ENCODE data around the gene SPATA16. TPM values are rescaled to one million over a fixed set of nuclear protein-coding genes. Genes with fewer than 3 reads are reported as not detected.
"Not testable (repeated sequence)": the region's sequence is repeated elsewhere in the genome, so short reads cannot be mapped to it uniquely, and the experiment has no call there.

The SPATA16 gene
- total RNA-seq (2014; rRNA removed; shearing (Covaris generic)), result not detected in 2 replicates

- no peaks in the 10 kb centered on the region for H3K4me1 ChIP-seq (replicated peaks)
- H3K36me3 ChIP-seq, result no peaks in the 10 kb centered on the region
- H3K9me3 ChIP-seq (replicated peaks), result no peaks in the 10 kb centered on the region
- peaks cover 17% of the 10 kb centered on the region; the same call in 1 of the 2 replicates for H3K27me3 ChIP-seq (replicated peaks)
- H3K4me3 ChIP-seq, result no peak within 1 kb of the TSS
- DNase-seq (ENCODE audit: low read depth in 1 of 2, low spot score in 2 of 2), result no peak
- no peak within 1 kb of the TSS for H3K27ac ChIP-seq
These were observed at the start of gene SPATA16 for GRCh38 chr3:173140986-173141385. Gene SPATA16, minus strand, starts transcription at chr3:173141235. Its CDS starts 23,504 bp downstream, at chr3:173117731.

GRCh38 chr3:173183022-173183421, 42.0 kb upstream of the SPATA16 start:
- not testable (repeated sequence) for H3K27ac ChIP-seq; DNase-seq (ENCODE audit: low read depth in 1 of 2, low spot score in 2 of 2)

GRCh38 chr3:173173652-173174051, 32.6 kb upstream of the SPATA16 start:
- Histone ChIP-seq H3K27ac (no peak overlapping the region), H3K4me3 (no peak overlapping the region), H3K27me3 (replicated peaks) (no peaks in the 10 kb centered on the region), H3K36me3 (no peaks in the 10 kb centered on the region), H3K9me3 (replicated peaks) (no peaks in the 10 kb centered on the region), H3K4me1 (replicated peaks) (no peaks in the 10 kb centered on the region)
- DNase-seq (ENCODE audit: low read depth in 1 of 2, low spot score in 2 of 2), result no peak

More at GRCh38 chr3:173183022-173183421, 42.0 kb upstream of the SPATA16 start:
- not testable (repeated sequence) for H3K9me3 ChIP-seq (replicated peaks); H3K27me3 ChIP-seq (replicated peaks); H3K36me3 ChIP-seq; H3K4me3 ChIP-seq; H3K4me1 ChIP-seq (replicated peaks)

GRCh38 chr3:173159139-173159538, 18.1 kb upstream of the SPATA16 start:
- H3K27ac ChIP-seq; H3K27me3 ChIP-seq (replicated peaks); H3K4me1 ChIP-seq (replicated peaks); DNase-seq (ENCODE audit: low read depth in 1 of 2, low spot score in 2 of 2); H3K4me3 ChIP-seq; H3K36me3 ChIP-seq; H3K9me3 ChIP-seq (replicated peaks): not testable (repeated sequence)

- not testable (repeated sequence) for H3K4me3 ChIP-seq; H3K9me3 ChIP-seq (replicated peaks); H3K27ac ChIP-seq; DNase-seq (ENCODE audit: low read depth in 1 of 2, low spot score in 2 of 2); H3K36me3 ChIP-seq; H3K27me3 ChIP-seq (replicated peaks); H3K4me1 ChIP-seq (replicated peaks)
These were observed 15.5 kb upstream of the SPATA16 start for GRCh38 chr3:173156533-173156932.

- Histone ChIP-seq H3K36me3 (no peaks in the 10 kb centered on the region), H3K4me3 (no peak overlapping the region), H3K9me3 (replicated peaks) (no peaks in the 10 kb centered on the region), H3K27ac (no peak overlapping the region), H3K4me1 (replicated peaks) (no peaks in the 10 kb centered on the region), H3K27me3 (replicated peaks) (no peaks in the 10 kb centered on the region)
- DNase-seq (ENCODE audit: low read depth in 1 of 2, low spot score in 2 of 2), result no peak
These were observed 12.6 kb upstream of the SPATA16 start for GRCh38 chr3:173153631-173154030.

- no peak for DNase-seq (ENCODE audit: low read depth in 1 of 2, low spot score in 2 of 2)
- Histone ChIP-seq H3K4me3 (no peak overlapping the region), H3K9me3 (replicated peaks) (no peaks in the 10 kb centered on the region), H3K4me1 (replicated peaks) (no peaks in the 10 kb centered on the region), H3K27me3 (replicated peaks) (peaks cover 17% of the 10 kb centered on the region; the same call in 1 of the 2 replicates), H3K27ac (no peak overlapping the region), H3K36me3 (no peaks in the 10 kb centered on the region)
These were observed 1.6 kb downstream of the SPATA16 start for GRCh38 chr3:173139420-173139819.

GRCh38 chr3:173138026-173138425, 3.0 kb downstream of the SPATA16 start:
- Histone ChIP-seq H3K36me3 (no peaks in the 10 kb centered on the region), H3K4me3 (no peak overlapping the region), H3K9me3 (replicated peaks) (no peaks in the 10 kb centered on the region), H3K27ac (no peak overlapping the region), H3K4me1 (replicated peaks) (no peaks in the 10 kb centered on the region), H3K27me3 (replicated peaks) (0 out of 2 replicates have a peak, but pooled peaks cover 7% of the 10 kb centered on the region)
- DNase-seq (ENCODE audit: low read depth in 1 of 2, low spot score in 2 of 2), result no peak

- Histone ChIP-seq H3K4me1 (replicated peaks) (no peaks in the 10 kb centered on the region), H3K36me3 (no peaks in the 10 kb centered on the region), H3K4me3 (no peak overlapping the region), H3K27ac (no peak overlapping the region), H3K27me3 (replicated peaks) (0 out of 2 replicates have a peak, but pooled peaks cover 7% of the 10 kb centered on the region), H3K9me3 (replicated peaks) (no peaks in the 10 kb centered on the region)
- no peak for DNase-seq (ENCODE audit: low read depth in 1 of 2, low spot score in 2 of 2)
These were observed 6.0 kb downstream of the SPATA16 start for GRCh38 chr3:173135059-173135458.

- DNase-seq (ENCODE audit: low read depth in 1 of 2, low spot score in 2 of 2), result no peak
- Histone ChIP-seq H3K9me3 (replicated peaks) (no peaks in the 10 kb centered on the region), H3K36me3 (no peaks in the 10 kb centered on the region), H3K4me3 (no peak overlapping the region), H3K27ac (no peak overlapping the region), H3K4me1 (replicated peaks) (no peaks in the 10 kb centered on the region), H3K27me3 (replicated peaks) (no peaks in the 10 kb centered on the region)
These were observed 12.4 kb downstream of the SPATA16 start for GRCh38 chr3:173128633-173129032.

GRCh38 chr3:173111321-173111720, 29.7 kb downstream of the SPATA16 start:
- no peaks in the 10 kb centered on the region for H3K9me3 ChIP-seq (replicated peaks)
- H3K4me1 ChIP-seq (replicated peaks), result no peaks in the 10 kb centered on the region
- no peaks in the 10 kb centered on the region for H3K27me3 ChIP-seq (replicated peaks)
- no peak for DNase-seq (ENCODE audit: low read depth in 1 of 2, low spot score in 2 of 2)
- no peak overlapping the region for H3K27ac ChIP-seq
- H3K36me3 ChIP-seq, result no peaks in the 10 kb centered on the region
- no peak overlapping the region for H3K4me3 ChIP-seq

GRCh38 chr3:173109143-173109542, 31.9 kb downstream of the SPATA16 start:
- H3K27me3 ChIP-seq (replicated peaks), result no peaks in the 10 kb centered on the region
- DNase-seq (ENCODE audit: low read depth in 1 of 2, low spot score in 2 of 2), result no peak

GRCh38 chr3:173103469-173103868, 37.6 kb downstream of the SPATA16 start:
- Histone ChIP-seq H3K9me3 (replicated peaks) (no peaks in the 10 kb centered on the region), H3K36me3 (no peaks in the 10 kb centered on the region), H3K4me3 (no peak overlapping the region), H3K4me1 (replicated peaks) (no peaks in the 10 kb centered on the region), H3K27me3 (replicated peaks) (no peaks in the 10 kb centered on the region), H3K27ac (no peak overlapping the region)
- DNase-seq (ENCODE audit: low read depth in 1 of 2, low spot score in 2 of 2), result no peak

More at GRCh38 chr3:173109143-173109542, 31.9 kb downstream of the SPATA16 start:
- Histone ChIP-seq H3K4me3 (no peak overlapping the region), H3K27ac (no peak overlapping the region), H3K9me3 (replicated peaks) (no peaks in the 10 kb centered on the region), H3K36me3 (no peaks in the 10 kb centered on the region), H3K4me1 (replicated peaks) (no peaks in the 10 kb centered on the region)

GRCh38 chr3:173098959-173099358, 42.1 kb downstream of the SPATA16 start:
- H3K9me3 ChIP-seq (replicated peaks), result no peaks in the 10 kb centered on the region
- H3K27me3 ChIP-seq (replicated peaks), result no peaks in the 10 kb centered on the region
- H3K4me1 ChIP-seq (replicated peaks), result peaks cover 5% of the 10 kb centered on the region; the same call in 1 of the 2 replicates
- H3K36me3 ChIP-seq, result no peaks in the 10 kb centered on the region
- no peak overlapping the region for H3K4me3 ChIP-seq
- no peak overlapping the region for H3K27ac ChIP-seq
- no peak for DNase-seq (ENCODE audit: low read depth in 1 of 2, low spot score in 2 of 2)
